Neural progenitor cell (in vitro differentiated cells): ENCODE measurements around the gene EPN2.

Experiments
- EZH2 ChIP-seq: fragments of 200-600 bp; sonication (generic); IDR thresholded peaks from 2 replicates; pipeline ENCODE4 v1.6.1; 2017; ENCODE audit warnings: antibody characterized with exemption, mild to moderate bottlenecking, moderate library complexity
- EZH2phosphoT487 ChIP-seq: fragments of 200-600 bp; sonication (generic); IDR thresholded peaks from 2 replicates; pipeline ENCODE4 v1.6.1; 2017; ENCODE audit warnings: antibody characterized with exemption
- TF ChIP-seq, protein P1 (sequence below): fragments of 200-600 bp; sonication (generic); IDR thresholded peaks from 2 replicates; pipeline ENCODE4 v1.5.1; 2017; ENCODE audit warnings: antibody characterized with exemption, mild to moderate bottlenecking

DNA sequence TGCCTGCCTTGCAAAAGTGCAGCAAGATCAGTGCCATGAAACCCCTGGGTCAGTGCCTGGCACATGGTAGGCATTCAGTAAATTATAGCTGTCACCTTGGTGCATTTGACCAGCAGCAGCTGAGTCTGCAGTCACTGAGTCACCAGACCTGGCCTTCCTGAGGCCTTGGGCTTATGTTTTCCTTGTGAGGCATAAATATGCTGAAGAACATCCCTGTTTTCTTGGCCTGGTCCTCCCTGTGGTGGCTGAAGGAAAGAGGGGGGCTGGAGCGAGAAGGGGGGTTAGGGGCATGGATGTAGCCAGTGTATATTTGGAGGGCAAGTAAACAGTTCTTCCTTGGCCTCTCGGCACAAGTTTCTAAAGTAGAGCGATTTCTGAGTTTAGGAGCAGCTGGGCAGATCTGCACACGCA, 26.5 kb downstream of the EPN2 start:
- no peak for TF ChIP-seq EZH2
- TF ChIP-seq, protein P1, sequence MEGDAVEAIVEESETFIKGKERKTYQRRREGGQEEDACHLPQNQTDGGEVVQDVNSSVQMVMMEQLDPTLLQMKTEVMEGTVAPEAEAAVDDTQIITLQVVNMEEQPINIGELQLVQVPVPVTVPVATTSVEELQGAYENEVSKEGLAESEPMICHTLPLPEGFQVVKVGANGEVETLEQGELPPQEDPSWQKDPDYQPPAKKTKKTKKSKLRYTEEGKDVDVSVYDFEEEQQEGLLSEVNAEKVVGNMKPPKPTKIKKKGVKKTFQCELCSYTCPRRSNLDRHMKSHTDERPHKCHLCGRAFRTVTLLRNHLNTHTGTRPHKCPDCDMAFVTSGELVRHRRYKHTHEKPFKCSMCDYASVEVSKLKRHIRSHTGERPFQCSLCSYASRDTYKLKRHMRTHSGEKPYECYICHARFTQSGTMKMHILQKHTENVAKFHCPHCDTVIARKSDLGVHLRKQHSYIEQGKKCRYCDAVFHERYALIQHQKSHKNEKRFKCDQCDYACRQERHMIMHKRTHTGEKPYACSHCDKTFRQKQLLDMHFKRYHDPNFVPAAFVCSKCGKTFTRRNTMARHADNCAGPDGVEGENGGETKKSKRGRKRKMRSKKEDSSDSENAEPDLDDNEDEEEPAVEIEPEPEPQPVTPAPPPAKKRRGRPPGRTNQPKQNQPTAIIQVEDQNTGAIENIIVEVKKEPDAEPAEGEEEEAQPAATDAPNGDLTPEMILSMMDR: no peak
- TF ChIP-seq EZH2phosphoT487: no peak
